Breast epithelium (tissue), 3 donors: ENCODE data around the gene ZMIZ1.

ENCODE experiments used
- POLR2A ChIP-seq: fragments of 450-650 bp; IDR thresholded peaks from one replicate; pipeline ENCODE4 v1.6.1; 2016; ENCODE audit warnings: antibody characterized with exemption, mild to moderate bottlenecking, moderate library complexity
- POLR2AphosphoS5 ChIP-seq, 3 donors: sonication (generic); formaldehyde crosslinking; IDR thresholded peaks; one replicate each; pipeline ENCODE4 v1.6.1; 2017; ENCODE audit warnings: antibody characterized with exemption in 3 of 3
- TF ChIP-seq, protein P1 (sequence below), 3 donors: fragments of 450-650 bp; IDR thresholded peaks; one replicate each; pipeline ENCODE4 v1.5.1; 2016 to 2017; ENCODE audit warnings: antibody characterized with exemption in 3 of 3, mild to moderate bottlenecking in 3 of 3, moderate library complexity in 3 of 3

DNA sequence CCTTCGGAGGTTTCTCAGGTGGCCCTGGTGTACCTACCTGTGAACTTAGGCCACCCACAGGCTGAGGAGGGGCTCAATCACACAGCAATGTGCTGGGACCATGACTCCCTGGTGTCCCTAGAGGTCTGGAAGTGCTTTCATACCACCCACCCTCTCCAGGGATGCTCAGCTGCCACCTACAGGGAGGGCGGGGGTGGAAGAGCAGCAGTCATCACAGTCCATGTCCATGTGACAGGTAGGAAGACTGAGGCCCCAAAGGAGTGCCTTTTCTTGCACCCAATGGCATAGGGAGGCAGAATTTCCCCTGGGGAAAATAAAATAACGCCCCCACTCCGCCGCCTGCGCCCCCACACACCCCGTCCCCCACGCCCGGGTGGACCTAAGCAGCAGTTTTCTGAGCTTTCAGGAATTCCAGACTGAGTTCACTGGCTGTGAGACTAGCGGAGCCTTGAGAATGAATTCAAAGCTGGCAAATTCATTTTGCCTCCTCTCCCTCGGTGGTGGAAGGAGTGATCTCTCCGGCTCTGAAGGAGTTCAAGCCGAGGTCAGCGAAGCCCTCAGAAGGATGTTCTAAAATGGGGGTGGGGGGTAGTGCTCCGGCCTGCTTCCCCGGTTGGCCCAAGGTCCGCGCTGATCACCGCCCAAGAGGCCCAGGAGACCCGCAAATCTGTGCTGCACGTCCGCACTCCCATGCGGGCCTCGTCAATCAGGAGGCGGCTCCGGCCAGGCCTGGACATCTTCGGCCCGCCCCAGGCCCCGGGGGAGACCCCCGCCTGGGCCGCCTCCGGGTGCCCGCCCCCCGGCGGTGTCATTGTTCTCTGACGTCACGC lies 2.1 kb upstream of the ZMIZ1 start:
- TF ChIP-seq, protein P1, sequence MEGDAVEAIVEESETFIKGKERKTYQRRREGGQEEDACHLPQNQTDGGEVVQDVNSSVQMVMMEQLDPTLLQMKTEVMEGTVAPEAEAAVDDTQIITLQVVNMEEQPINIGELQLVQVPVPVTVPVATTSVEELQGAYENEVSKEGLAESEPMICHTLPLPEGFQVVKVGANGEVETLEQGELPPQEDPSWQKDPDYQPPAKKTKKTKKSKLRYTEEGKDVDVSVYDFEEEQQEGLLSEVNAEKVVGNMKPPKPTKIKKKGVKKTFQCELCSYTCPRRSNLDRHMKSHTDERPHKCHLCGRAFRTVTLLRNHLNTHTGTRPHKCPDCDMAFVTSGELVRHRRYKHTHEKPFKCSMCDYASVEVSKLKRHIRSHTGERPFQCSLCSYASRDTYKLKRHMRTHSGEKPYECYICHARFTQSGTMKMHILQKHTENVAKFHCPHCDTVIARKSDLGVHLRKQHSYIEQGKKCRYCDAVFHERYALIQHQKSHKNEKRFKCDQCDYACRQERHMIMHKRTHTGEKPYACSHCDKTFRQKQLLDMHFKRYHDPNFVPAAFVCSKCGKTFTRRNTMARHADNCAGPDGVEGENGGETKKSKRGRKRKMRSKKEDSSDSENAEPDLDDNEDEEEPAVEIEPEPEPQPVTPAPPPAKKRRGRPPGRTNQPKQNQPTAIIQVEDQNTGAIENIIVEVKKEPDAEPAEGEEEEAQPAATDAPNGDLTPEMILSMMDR (IDR thresholded peaks at IDR 0.05) = no peak
- TF ChIP-seq POLR2AphosphoS5 (IDR thresholded peaks at IDR 0.05) = no peak
- TF ChIP-seq POLR2A = no peak
